Lower leg skin (tissue), 4 donors: ENCODE measurements around the gene HEY2. TPM values are rescaled to one million over a fixed set of nuclear protein-coding genes. Genes with fewer than 3 reads are reported as not detected.

Source experiments
- DNase-seq, 2 donors: peaks; one replicate each; pipeline ENCODE4 v3.0.0-alpha.2; 2019; ENCODE audit warnings: low spot score in 2 of 2
- H3K4me3 ChIP-seq: fragments of 200-600 bp; sonication (generic); 2 replicates; pipeline ENCODE4 v1.5.1; 2017; ENCODE audit warnings: mild to moderate bottlenecking, low read depth; ENCODE audit not compliant: poor library complexity, severe bottlenecking
- POLR2A ChIP-seq, 2 donors: fragments of 450-650 bp; IDR thresholded peaks; one replicate each; pipeline ENCODE4 v1.6.1; 2016 to 2017; ENCODE audit warnings: antibody characterized with exemption in 2 of 2, mild to moderate bottlenecking in 1 of 2, moderate library complexity in 1 of 2
- WGBS, 2 donors: methylation state at CpG; one replicate each; pipeline ENCODE4 v1.1.5; 2018; 5-methylcytosine and 5-hydroxymethylcytosine counted together
- intact Hi-C: fragments of 100-400 bp; cut with DNase I; formaldehyde crosslinking; loops from one replicate; pipeline ENCODE4 v1.15.0; 2023; ENCODE audit warnings: low total_unique reads
- total RNA-seq, 4 donors: library from RNA; depleted of rRNA; stranded (reverse); fragments of >200 nt; gene quantifications; one replicate each; pipeline ENCODE4 v1.1.0, GENCODE V29; 2016
- TF ChIP-seq, protein P1 (sequence below), 3 donors: fragments of 450-650 bp; IDR thresholded peaks; one replicate each; pipeline ENCODE4 v1.5.1; 2016; ENCODE audit warnings: antibody characterized with exemption in 3 of 3, mild to moderate bottlenecking in 3 of 3, moderate library complexity in 2 of 3

Gene HEY2
- total RNA-seq, 4 donors from 2014 or later: 0.65 to 2.9 (median 1.5) TPM

DNA sequence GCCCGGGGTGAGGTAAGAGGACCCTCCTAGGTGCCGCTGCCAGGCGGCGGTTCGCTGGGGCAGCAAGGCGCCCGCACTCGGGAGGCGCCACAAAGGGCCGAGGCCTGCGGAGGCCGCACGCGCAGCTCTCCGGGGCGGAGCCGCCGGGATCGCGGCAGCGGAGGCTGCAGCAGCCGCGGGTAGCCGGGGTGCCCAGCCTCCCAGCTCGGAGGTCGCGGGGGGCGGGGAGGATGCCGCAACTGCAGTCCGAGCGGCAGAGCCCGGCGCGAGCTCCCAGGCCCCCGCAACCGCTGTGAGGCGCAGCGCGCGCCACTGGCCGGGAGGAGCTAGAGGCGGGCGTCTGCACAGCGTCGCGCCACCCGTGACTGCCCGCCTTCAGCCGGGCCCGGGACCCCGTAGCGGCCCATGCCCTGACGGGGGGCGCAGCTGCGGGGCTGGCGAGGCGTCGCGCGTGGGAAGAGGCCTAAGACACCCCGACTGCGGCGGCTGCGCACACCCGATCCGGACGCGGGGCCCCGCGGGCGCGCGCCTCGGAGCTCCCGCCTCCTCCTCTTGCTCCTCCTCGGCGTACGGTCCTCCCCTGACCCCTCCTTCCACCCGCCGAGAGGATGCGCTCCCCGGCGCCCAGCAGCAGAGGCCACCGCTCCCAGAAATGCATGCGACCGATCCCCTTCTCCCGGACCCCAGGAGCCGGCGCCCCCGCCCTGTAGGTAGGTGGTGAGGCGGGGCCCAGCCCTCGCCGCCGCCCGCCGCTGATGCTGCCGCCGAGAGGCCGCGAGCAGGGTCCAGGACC lies 41.1 kb downstream of the HEY2 start, which contains the start of gene NCOA7:
NCOA7 (plus strand) TSS at position 603 of the 793 bp plus-strand sequence. CDS start 24,395 bp downstream, outside the sequence.
- peak in 1 of 2 donors; percentile 77 for TF ChIP-seq POLR2A (IDR thresholded peaks at IDR 0.05)
- TF ChIP-seq, protein P1, sequence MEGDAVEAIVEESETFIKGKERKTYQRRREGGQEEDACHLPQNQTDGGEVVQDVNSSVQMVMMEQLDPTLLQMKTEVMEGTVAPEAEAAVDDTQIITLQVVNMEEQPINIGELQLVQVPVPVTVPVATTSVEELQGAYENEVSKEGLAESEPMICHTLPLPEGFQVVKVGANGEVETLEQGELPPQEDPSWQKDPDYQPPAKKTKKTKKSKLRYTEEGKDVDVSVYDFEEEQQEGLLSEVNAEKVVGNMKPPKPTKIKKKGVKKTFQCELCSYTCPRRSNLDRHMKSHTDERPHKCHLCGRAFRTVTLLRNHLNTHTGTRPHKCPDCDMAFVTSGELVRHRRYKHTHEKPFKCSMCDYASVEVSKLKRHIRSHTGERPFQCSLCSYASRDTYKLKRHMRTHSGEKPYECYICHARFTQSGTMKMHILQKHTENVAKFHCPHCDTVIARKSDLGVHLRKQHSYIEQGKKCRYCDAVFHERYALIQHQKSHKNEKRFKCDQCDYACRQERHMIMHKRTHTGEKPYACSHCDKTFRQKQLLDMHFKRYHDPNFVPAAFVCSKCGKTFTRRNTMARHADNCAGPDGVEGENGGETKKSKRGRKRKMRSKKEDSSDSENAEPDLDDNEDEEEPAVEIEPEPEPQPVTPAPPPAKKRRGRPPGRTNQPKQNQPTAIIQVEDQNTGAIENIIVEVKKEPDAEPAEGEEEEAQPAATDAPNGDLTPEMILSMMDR (IDR thresholded peaks at IDR 0.05): no peak
- peak; percentile 82 to 96 for DNase-seq
- 0% methylated on average over 15 to 34 of the region's 100 CpGs for WGBS, 2 donors
- peak within 1 kb of the TSS; percentile 88 for H3K4me3 ChIP-seq
- intact Hi-C loops: no loop called here

DNA sequence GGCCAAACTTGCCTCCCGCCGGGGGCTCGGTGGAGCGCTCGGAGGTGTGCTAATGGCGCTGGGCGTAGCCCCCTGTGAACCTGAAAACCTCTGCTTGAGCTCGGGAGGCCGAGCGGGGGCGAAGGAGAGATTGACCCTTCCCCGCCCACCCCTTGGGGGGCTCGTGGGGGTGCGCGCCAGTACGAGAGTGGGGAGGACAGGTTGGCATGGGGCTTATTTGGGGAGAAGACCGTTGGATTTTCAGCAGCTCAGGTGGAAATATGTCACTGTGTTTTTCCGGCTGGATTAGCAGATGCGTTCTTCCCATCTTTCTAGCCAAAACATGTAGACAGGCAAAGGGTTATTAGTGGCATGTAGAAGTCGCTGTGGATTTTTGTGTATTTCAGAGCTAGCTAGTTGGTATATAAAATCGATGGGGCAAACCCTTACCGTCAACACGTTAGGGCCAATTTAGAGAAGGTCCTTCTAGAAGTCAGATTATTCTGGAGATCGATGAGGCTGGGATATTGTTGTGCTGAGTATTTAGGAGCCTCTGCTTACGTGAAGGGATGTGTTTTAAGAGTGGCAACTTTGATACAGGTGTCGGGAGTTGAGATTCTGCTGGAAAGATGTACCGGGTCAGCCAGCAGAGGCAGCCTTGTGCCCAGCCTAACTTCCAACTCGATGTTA lies 41.9 kb downstream of the HEY2 start:
- WGBS, 2 donors: 0% methylated on average over 13 to 20 of the region's 28 CpGs
- TF ChIP-seq, protein P1 (IDR thresholded peaks at IDR 0.05): no peak
- TF ChIP-seq POLR2A (IDR thresholded peaks at IDR 0.05): no peak
- peak in 1 of 2 donors; percentile 47 for DNase-seq
- intact Hi-C loops: no loop called here
- peak overlapping the region; percentile 88 for H3K4me3 ChIP-seq

DNA sequence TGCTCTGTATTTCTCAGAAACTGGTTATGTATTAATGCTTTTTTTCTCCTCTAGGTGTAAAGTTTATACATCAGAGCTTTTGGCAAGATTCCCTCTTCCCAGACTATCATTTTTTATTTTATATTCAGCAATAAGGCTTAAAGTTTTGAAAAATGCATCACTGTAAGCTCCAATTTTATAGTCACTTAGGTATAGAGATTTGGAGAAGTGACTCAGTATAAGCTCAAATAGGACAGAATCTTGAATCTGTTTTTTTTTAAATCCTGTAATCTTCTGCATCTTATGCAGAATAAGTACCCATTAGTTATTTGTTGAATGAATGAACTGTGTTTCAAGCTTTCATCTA lies 42.4 kb downstream of the HEY2 start:
- intact Hi-C loops: no loop called here
- peak overlapping the region; percentile 88 for H3K4me3 ChIP-seq
- TF ChIP-seq POLR2A (IDR thresholded peaks at IDR 0.05): no peak
- TF ChIP-seq, protein P1 (IDR thresholded peaks at IDR 0.05): no peak
- no peak for DNase-seq

DNA sequence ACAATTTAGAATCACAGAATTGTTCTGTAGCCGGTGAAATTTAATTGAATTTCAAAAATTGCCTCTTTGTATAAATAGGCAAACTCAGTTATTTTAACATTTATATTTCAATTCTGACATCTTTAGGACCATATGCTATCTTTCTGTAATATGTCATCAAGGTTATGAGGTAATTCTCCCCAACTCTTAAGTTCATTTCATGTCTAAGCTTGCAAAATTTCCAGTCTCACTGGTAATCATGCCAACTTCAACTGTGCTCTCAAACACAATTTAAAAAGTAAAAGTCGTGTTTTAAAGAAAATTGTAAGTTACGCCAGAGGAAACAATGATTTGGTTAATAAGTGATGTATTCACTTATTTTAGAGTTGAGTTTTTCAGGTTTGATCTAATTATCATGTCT lies 42.7 kb downstream of the HEY2 start:
- intact Hi-C loops: no loop called here
- no peak for TF ChIP-seq POLR2A (IDR thresholded peaks at IDR 0.05)
- TF ChIP-seq, protein P1 (IDR thresholded peaks at IDR 0.05): no peak
- WGBS, 2 donors: 49 to 53% methylated on average over 3 of the region's 3 CpGs
- no peak for DNase-seq
- no peak overlapping the region for H3K4me3 ChIP-seq

DNA sequence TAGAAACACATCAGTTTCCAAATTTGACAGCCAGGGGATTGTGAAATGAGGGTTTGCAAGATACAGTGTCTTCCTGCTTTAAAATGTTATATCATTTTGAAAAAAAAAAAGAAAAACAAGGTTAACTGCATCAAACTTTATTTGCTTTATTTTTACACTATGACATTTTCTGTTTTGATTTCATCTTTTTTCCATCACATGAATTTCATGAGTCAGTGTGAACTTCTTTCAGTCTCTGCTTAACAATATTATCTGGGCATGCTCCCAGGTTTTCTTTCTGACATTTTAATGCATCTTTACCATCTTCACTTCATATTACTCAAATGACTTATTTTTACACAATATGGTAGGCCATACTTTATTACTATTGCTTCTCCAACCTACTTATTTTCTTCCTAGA lies 43.2 kb downstream of the HEY2 start:
- H3K4me3 ChIP-seq: no peak overlapping the region
- TF ChIP-seq POLR2A (IDR thresholded peaks at IDR 0.05): no peak
- TF ChIP-seq, protein P1 (IDR thresholded peaks at IDR 0.05): no peak
- intact Hi-C loops: no loop called here
- DNase-seq: no peak
